H9 (cell line): ENCODE data around the gene TGM5. TPM values are rescaled to one million over a fixed set of nuclear protein-coding genes. Genes with fewer than 3 reads are reported as not detected.

Source experiments
- DNase-seq: peaks from one replicate; pipeline ENCODE4 v3.0.0-alpha.2; 2017
- H2AFZ ChIP-seq: one replicate; pipeline ENCODE4 v1.6.1; 2013; ENCODE audit warnings: mild to moderate bottlenecking, low read length, control low read depth, moderate library complexity
- H2AK5ac ChIP-seq: 2 replicates; pipeline ENCODE4 v1.6.1; 2013; ENCODE audit warnings: low read length, control low read depth, mixed read lengths; ENCODE audit not compliant: insufficient read length
- H2BK120ac ChIP-seq: one replicate; pipeline ENCODE4 v1.6.1; 2013; ENCODE audit warnings: low read depth, mild to moderate bottlenecking, low read length, control low read depth, inconsistent platforms; ENCODE audit not compliant: poor library complexity, severe bottlenecking
- H2BK12ac ChIP-seq: 2 replicates; pipeline ENCODE4 v1.6.1; 2013; ENCODE audit warnings: low read length, control low read depth, mixed read lengths, low read depth; ENCODE audit not compliant: insufficient read length
- H2BK15ac ChIP-seq: 2 replicates; pipeline ENCODE4 v1.6.1; 2013; ENCODE audit warnings: low read depth, low read length, control low read depth
- H2BK20ac ChIP-seq: one replicate; pipeline ENCODE4 v1.6.1; 2013; ENCODE audit warnings: low read depth, mild to moderate bottlenecking, low read length, control low read depth, inconsistent platforms; ENCODE audit not compliant: poor library complexity, severe bottlenecking
- H2BK5ac ChIP-seq: 2 replicates; pipeline ENCODE4 v1.6.1; 2013; ENCODE audit warnings: low read length, control low read depth, mixed read lengths; ENCODE audit not compliant: insufficient read length
- H3K14ac ChIP-seq: 2 replicates; pipeline ENCODE4 v1.6.1; 2013; ENCODE audit warnings: low read length, control low read depth; ENCODE audit not compliant: insufficient read depth
- H3K18ac ChIP-seq: 2 replicates; pipeline ENCODE4 v1.6.1; 2013; ENCODE audit warnings: low read depth, mild to moderate bottlenecking, mixed read lengths, low read length, control low read depth; ENCODE audit not compliant: insufficient read length
- H3K23ac ChIP-seq: 2 replicates; pipeline ENCODE4 v1.6.1; 2013; ENCODE audit warnings: low read length, control low read depth, mixed read lengths, low read depth; ENCODE audit not compliant: insufficient read length
- H3K23me2 ChIP-seq: 2 replicates; pipeline ENCODE4 v1.6.1; 2013; ENCODE audit warnings: low read depth, mild to moderate bottlenecking, mixed read lengths, low read length, control low read depth; ENCODE audit not compliant: insufficient read length, poor library complexity, severe bottlenecking
- H3K27ac ChIP-seq: 2 replicates; pipeline ENCODE4 v1.5.1; 2013; ENCODE audit warnings: low read length, control low read depth, mixed read lengths, low read depth; ENCODE audit not compliant: insufficient read length
- H3K27me3 ChIP-seq: 2 replicates; pipeline ENCODE4 v1.6.1; 2013; ENCODE audit warnings: low read length, control low read depth, inconsistent platforms; ENCODE audit not compliant: insufficient read depth
- H3K4ac ChIP-seq: 2 replicates; pipeline ENCODE4 v1.6.1; 2013; ENCODE audit warnings: low read depth, mild to moderate bottlenecking, control low read depth, inconsistent platforms, low read length, moderate library complexity
- H3K4me1 ChIP-seq: 2 replicates; pipeline ENCODE4 v1.6.1; 2013; ENCODE audit warnings: low read length, control low read depth, inconsistent platforms; ENCODE audit not compliant: insufficient read depth
- H3K4me2 ChIP-seq: 2 replicates; pipeline ENCODE4 v1.6.1; 2013; ENCODE audit warnings: low read length, control low read depth, mixed read lengths; ENCODE audit not compliant: insufficient read length, insufficient read depth
- H3K56ac ChIP-seq: 2 replicates; pipeline ENCODE4 v1.6.1; 2013; ENCODE audit warnings: low read depth, mild to moderate bottlenecking, mixed read lengths, low read length, control low read depth; ENCODE audit not compliant: insufficient read length
- H3K79me1 ChIP-seq: 2 replicates; pipeline ENCODE4 v1.6.1; 2013; ENCODE audit warnings: low read depth, mild to moderate bottlenecking, moderate library complexity, low read length, control low read depth, inconsistent platforms; ENCODE audit not compliant: insufficient read depth, poor library complexity, severe bottlenecking
- H3K79me2 ChIP-seq: 2 replicates; pipeline ENCODE4 v1.6.1; 2013; ENCODE audit warnings: low read length, control low read depth, inconsistent platforms; ENCODE audit not compliant: insufficient read depth
- H3K9ac ChIP-seq: 2 replicates; pipeline ENCODE4 v1.6.1; 2013; ENCODE audit warnings: low read length, control low read depth, mixed read lengths; ENCODE audit not compliant: insufficient read length; ENCODE audit errors: extremely low read depth
- H3K9me3 ChIP-seq: one replicate; pipeline ENCODE4 v1.6.1; 2013; ENCODE audit warnings: low read depth, low read length, inconsistent platforms; ENCODE audit not compliant: control insufficient read depth
- H3T11ph ChIP-seq: one replicate; pipeline ENCODE4 v1.6.1; 2013; ENCODE audit warnings: mild to moderate bottlenecking, low read length, control low read depth, inconsistent platforms
- H4K20me1 ChIP-seq: one replicate; pipeline ENCODE4 v1.6.1; 2013; ENCODE audit not compliant: control insufficient read depth, insufficient read length, insufficient read depth
- H4K5ac ChIP-seq: 2 replicates; pipeline ENCODE4 v1.6.1; 2013; ENCODE audit warnings: low read depth, mild to moderate bottlenecking, mixed read lengths, low read length, control low read depth; ENCODE audit not compliant: insufficient read length
- H4K8ac ChIP-seq: replicated peaks from 2 replicates; pipeline ENCODE4 v1.6.1; 2013; ENCODE audit warnings: low read length, control low read depth, mixed read lengths, low read depth; ENCODE audit not compliant: insufficient read length
- H4K91ac ChIP-seq: 2 replicates; pipeline ENCODE4 v1.6.1; 2013; ENCODE audit warnings: low read depth, mild to moderate bottlenecking, moderate library complexity, mixed read lengths, low read length, control low read depth; ENCODE audit not compliant: insufficient read length
- H3K27ac Mint-ChIP-seq, 3 experiments: 2 replicates in 2 of 3; 3 replicates in 1 of 3; pipeline ENCODE4 v1.8.0; 2020 to 2021; ENCODE audit warnings: mixed read lengths in 3 of 3, mild to moderate bottlenecking in 1 of 3, moderate library complexity in 1 of 3
- H3K27me3 Mint-ChIP-seq: 2 replicates; pipeline ENCODE4 v1.8.0; 2021; ENCODE audit warnings: low read depth, mild to moderate bottlenecking, moderate library complexity, mixed read lengths
- H3K36me3 Mint-ChIP-seq, 3 experiments: 2 replicates in 2 of 3; 3 replicates in 1 of 3; pipeline ENCODE4 v1.8.0; 2020 to 2021; ENCODE audit warnings: low read depth in 3 of 3, mixed read lengths in 3 of 3; ENCODE audit not compliant: insufficient read depth in 1 of 3
- H3K4me1 Mint-ChIP-seq, 2 experiments: 2 replicates each; pipeline ENCODE4 v1.8.0; 2020; ENCODE audit warnings: mixed read lengths in 2 of 2
- H3K4me3 Mint-ChIP-seq, 2 experiments: 2 replicates in 1 of 2; 3 replicates in 1 of 2; pipeline ENCODE4 v1.8.0; 2020 to 2021; ENCODE audit warnings: mild to moderate bottlenecking in 2 of 2, mixed read lengths in 2 of 2, moderate library complexity in 1 of 2
- H3K9me3 Mint-ChIP-seq, 2 experiments: 2 replicates in 1 of 2; 3 replicates in 1 of 2; pipeline ENCODE4 v1.8.0; 2020; ENCODE audit warnings: mild to moderate bottlenecking in 2 of 2, mixed read lengths in 2 of 2, moderate library complexity in 1 of 2
- CTCF ChIP-seq: fragments of 200-600 bp; sonication (generic); conservative IDR thresholded peaks from 3 replicates; pipeline ENCODE4 v1.8.0; 2021; ENCODE audit warnings: antibody characterized with exemption, mild to moderate bottlenecking
- WGBS: extraction: QIAGEN DNeasy Blood & Tissue Kit; methylation state at CpG from one replicate; pipeline ENCODE4 v1.1.7; 2013; ENCODE audit warnings: missing lambda C conversion rate, low lambda C conversion rate, mixed read lengths; ENCODE audit not compliant: insufficient read length; ENCODE audit errors: extremely low coverage; 5-methylcytosine and 5-hydroxymethylcytosine counted together
- total RNA-seq: library from RNA; stranded (reverse); gene quantifications from 2 replicates; pipeline ENCODE4 v1.2.1, GENCODE V29; 2021

TGM5 gene
- total RNA-seq, 1 experiment from 2014 or later = not detected

- Mint-ChIP-seq H3K36me3 (no peaks in the 10 kb centered on the region), H3K9me3 (no peaks in the 10 kb centered on the region), H3K27me3 (peaks cover 6% of the 10 kb centered on the region), H3K4me1 (no peaks in the 10 kb centered on the region), H3K27ac (no peak overlapping the region), H3K4me3 (no peak overlapping the region)
- no peak for TF ChIP-seq CTCF
- Histone ChIP-seq H2AFZ (no peak overlapping the region), H3K9me3 (no peaks in the 10 kb centered on the region), H3K4me2 (no peak overlapping the region), H2BK120ac (no peak overlapping the region), H3K79me2 (no peaks in the 10 kb centered on the region), H2BK15ac (no peak overlapping the region), H3K23me2 (no peaks in the 10 kb centered on the region), H4K91ac (no peak overlapping the region), H3K79me1 (no peaks in the 10 kb centered on the region), H3K56ac (no peak overlapping the region), H3K27ac (no peak overlapping the region), H3K4ac (no peak overlapping the region), H3K14ac (no peak overlapping the region), H3K27me3 (no peaks in the 10 kb centered on the region), H4K5ac (no peak overlapping the region), H3K4me1 (no peaks in the 10 kb centered on the region), H4K8ac (no peak overlapping the region), H3K18ac (no peak overlapping the region), H3K23ac (no peak overlapping the region), H2BK12ac (no peak overlapping the region), H3K9ac (no peak overlapping the region), H2BK20ac (no peak overlapping the region), H3T11ph (no peak overlapping the region), H4K20me1 (no peaks in the 10 kb centered on the region), H2BK5ac (no peak overlapping the region), H2AK5ac (no peak overlapping the region)
- no CpG with 5 or more reads among the region's 4 CpGs for WGBS
- no peak for DNase-seq
Measured at GRCh38 chr15:43244092-43244491, 22.6 kb downstream of the TGM5 start.
